Right lobe of liver (tissue), 6 donors: ENCODE results near the gene SHKBP1. TPM values are rescaled to one million over a fixed set of nuclear protein-coding genes. Genes with fewer than 3 reads are reported as not detected.

Source experiments
- ATAC-seq, 4 donors: fragments of 200-7000 bp; cut with Tn5 transposase; one replicate each; pipeline ENCODE4 v1.9.1; 2020; ENCODE audit warnings: mild to moderate bottlenecking in 4 of 4, moderate library complexity in 4 of 4
- DNase-seq, 3 donors: peaks; one replicate each; pipeline ENCODE4 v3.0.0-alpha.2; 2020
- H3K27ac ChIP-seq, 3 donors: fragments of 200-600 bp; one replicate each; pipeline ENCODE4 v1.8.0; 2022
- H3K27me3 ChIP-seq, 2 donors: fragments of 200-600 bp; one replicate each; pipeline ENCODE4 v1.8.0; 2022
- H3K36me3 ChIP-seq, 4 donors: fragments of 200-600 bp; sonication (generic) in 1 of 4; one replicate each; pipeline versions ENCODE4 v1.5.1 to v1.8.0; 2017 to 2022; ENCODE audit warnings: control low read depth in 1 of 4
- H3K4me1 ChIP-seq, 4 donors: fragments of 200-600 bp; sonication (generic) in 1 of 4; one replicate each; pipeline versions ENCODE4 v1.5.1 to v1.8.0; 2017 to 2022; ENCODE audit warnings: control low read depth in 1 of 4
- H3K4me3 ChIP-seq, 3 donors: fragments of 200-600 bp; one replicate each; pipeline ENCODE4 v1.8.0; 2022
- H3K9me3 ChIP-seq, 4 donors: fragments of 200-600 bp; sonication (generic) in 1 of 4; one replicate each; pipeline versions ENCODE4 v1.5.1 to v1.8.0; 2017 to 2022; ENCODE audit warnings: control low read depth in 1 of 4
- CTCF ChIP-seq, 4 donors: fragments of 200-600 bp in 3 of 4; fragments of 450-650 bp in 1 of 4; IDR thresholded peaks; one replicate each; pipeline versions ENCODE4 v1.5.1 to v1.8.0; 2016 to 2022; ENCODE audit warnings: antibody characterized with exemption in 4 of 4, mild to moderate bottlenecking in 2 of 4
- POLR2A ChIP-seq: fragments of 450-650 bp; IDR thresholded peaks from one replicate; pipeline ENCODE4 v1.6.1; 2017; ENCODE audit warnings: antibody characterized with exemption, mild to moderate bottlenecking
- WGBS: methylation state at CpG from one replicate; pipeline ENCODE4 v1.1.6; 2018; ENCODE audit warnings: low coverage, low lambda C conversion rate; ENCODE audit not compliant: insufficient coverage; ENCODE audit errors: missing lambda C conversion rate; 5-methylcytosine and 5-hydroxymethylcytosine counted together
- intact Hi-C, 2 donors: fragments of 100-400 bp; cut with DNase I; formaldehyde crosslinking; loops; one replicate each; pipeline versions ENCODE4 v1.11.2 to v1.14.1; 2022
- total RNA-seq, 6 experiments: library from RNA; depleted of rRNA in 2 of 6; stranded (reverse); fragments of >200 nt in 2 of 6; fragmentation: NEBNext Ultra II Directional in 3 of 6; extraction: Animal tissue kit (Norgen Biotek cat#: 25700) in 3 of 6; gene quantifications; one replicate each; pipeline versions ENCODE4 v1.1.0 to v1.2.4, GENCODE V29; 2016 to 2023
- donor health status: DM: no; HTN: yes; CAD: no.
- donor health status: DM: no; HTN: no; CAD: no.
- donor health status: DM: no; HTN: no; CAD: no.
- donor health status: DM: no; HTN: yes; CAD: no.
- donor health status: DM: no; HTN: yes; CAD: no.

Gene SHKBP1
- total RNA-seq, 6 experiments from 2014 or later: 16.1 to 29.0 (median 22.4) TPM

- Histone ChIP-seq H3K9me3 (no peaks in the 10 kb centered on the region), H3K27ac (no peak overlapping the region), H3K27me3 (no peaks in the 10 kb centered on the region), H3K4me1 (no peaks in the 10 kb centered on the region), H3K4me3 (no peak overlapping the region), H3K36me3 (no peaks in the 10 kb centered on the region)
- intact Hi-C loops: no loop called here
- TF ChIP-seq POLR2A (no peak), CTCF (IDR thresholded peaks at IDR 0.05) (no peak)
- no peak for ATAC-seq
- WGBS: 76% methylated on average over 1 of the region's 1 CpG
- DNase-seq: no peak
Observed at GRCh38 chr19:40547836-40548235, 28.8 kb upstream of the SHKBP1 start.

DNA sequence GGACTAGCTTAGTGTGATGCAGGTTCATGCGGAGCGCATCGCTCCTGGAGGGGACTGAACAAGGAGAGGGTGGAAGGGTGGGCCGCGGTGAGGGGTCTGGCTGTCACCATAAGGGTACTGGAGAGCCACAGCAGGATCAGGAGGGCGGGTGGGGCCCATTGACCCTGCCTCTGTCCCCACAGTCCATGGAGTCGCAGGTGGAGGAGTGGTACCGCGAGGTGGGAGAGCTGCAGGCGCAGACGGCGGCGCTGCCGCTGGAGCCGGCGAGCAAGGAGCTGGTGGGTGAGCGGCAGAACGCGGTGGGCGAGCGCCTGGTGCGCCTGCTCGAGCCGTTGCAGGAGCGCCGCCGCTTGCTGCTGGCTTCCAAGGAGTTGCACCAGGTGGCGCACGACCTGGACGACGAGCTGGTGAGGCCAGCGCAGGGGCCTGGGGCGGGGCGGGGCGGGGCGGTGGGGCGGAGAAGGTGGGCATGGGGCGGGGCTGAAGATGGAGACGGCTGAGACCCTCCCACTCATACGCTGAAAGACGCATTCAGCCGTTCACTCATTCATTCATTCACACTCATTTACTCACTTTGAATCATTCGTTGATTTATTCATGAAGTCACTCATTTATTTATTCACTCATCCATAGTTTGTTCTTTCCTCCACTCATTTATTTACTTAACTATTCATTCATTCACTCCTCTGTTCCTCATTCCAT is 27.5 kb upstream of the SHKBP1 start:
- no peaks in the 10 kb centered on the region for H3K27me3 ChIP-seq
- intact Hi-C loops: no loop called here
- no peak for TF ChIP-seq POLR2A
- TF ChIP-seq CTCF (IDR thresholded peaks at IDR 0.05): peak; percentile 31 to 46 (median 36)
- H3K27ac ChIP-seq: no peak overlapping the region
- no peak overlapping the region for H3K4me3 ChIP-seq
- H3K36me3 ChIP-seq: no peaks in the 10 kb centered on the region
- peak; percentile 62 to 83 (median 77) for ATAC-seq
- DNase-seq: peak in 1 of 3 donors; percentile 66
- 9% methylated on average over 13 of the region's 43 CpGs for WGBS
- H3K4me1 ChIP-seq: no peaks in the 10 kb centered on the region
- H3K9me3 ChIP-seq: no peaks in the 10 kb centered on the region

- Histone ChIP-seq H3K27ac (no peak overlapping the region), H3K4me3 (no peak overlapping the region), H3K27me3 (no peaks in the 10 kb centered on the region), H3K4me1 (no peaks in the 10 kb centered on the region), H3K9me3 (no peaks in the 10 kb centered on the region), H3K36me3 (no peaks in the 10 kb centered on the region)
- intact Hi-C loops: no loop called here
- 63% methylated on average over 2 of the region's 4 CpGs for WGBS
- no peak for TF ChIP-seq CTCF (IDR thresholded peaks at IDR 0.05)
- TF ChIP-seq POLR2A: no peak
- ATAC-seq (no peak), DNase-seq (no peak)
Observed at GRCh38 chr19:40550951-40551350, 25.7 kb upstream of the SHKBP1 start.

DNA sequence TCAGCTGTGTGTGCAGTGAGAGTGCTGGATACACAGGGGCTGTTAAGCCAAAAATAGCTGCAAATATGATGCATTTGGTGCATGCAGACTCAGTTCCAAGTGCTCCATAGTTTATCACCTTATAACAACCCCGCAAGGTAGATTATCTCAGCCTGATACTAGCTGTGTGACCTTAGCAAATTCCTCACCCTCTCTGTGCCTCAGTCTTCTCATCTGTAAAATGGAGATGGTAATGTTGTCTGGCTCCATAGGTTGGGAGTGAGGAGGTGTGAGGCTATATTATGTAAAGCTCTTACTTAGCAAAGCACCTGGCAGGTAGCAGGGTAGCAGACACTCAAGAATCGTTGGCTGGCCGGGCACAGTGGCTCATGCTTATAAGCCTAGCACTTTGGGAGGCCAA is 23.8 kb upstream of the SHKBP1 start:
- H3K4me1 ChIP-seq: no peaks in the 10 kb centered on the region
- no peaks in the 10 kb centered on the region for H3K36me3 ChIP-seq
- H3K9me3 ChIP-seq: no peaks in the 10 kb centered on the region
- DNase-seq (no peak), ATAC-seq (no peak)
- TF ChIP-seq CTCF (IDR thresholded peaks at IDR 0.05) (no peak), POLR2A (no peak)
- H3K4me3 ChIP-seq: no peak overlapping the region
- H3K27ac ChIP-seq: no peak overlapping the region
- intact Hi-C loops: no loop called here
- WGBS: 76% methylated on average over 3 of the region's 3 CpGs
- H3K27me3 ChIP-seq: no peaks in the 10 kb centered on the region
